HEK293T (cell line): ENCODE measurements around the gene GNL3L.

Experiments used
- SP1 ChIP-seq: fragments of 450-650 bp; IDR thresholded peaks from 2 replicates; pipeline ENCODE4 v1.6.1; 2017
- TARDBP ChIP-seq: fragments of 450-650 bp; IDR thresholded peaks from 2 replicates; pipeline ENCODE4 v1.6.1; 2016

- TF ChIP-seq SP1 (no peak), TARDBP (no peak)
These were observed 40.3 kb downstream of the GNL3L start for GRCh38 chrX:54570332-54570731.
